GM23248 (cell line): ENCODE measurements around the gene ATOSA.

ENCODE experiments used
- EZH2 ChIP-seq: fragments of 200-600 bp; sonication (generic); IDR thresholded peaks from 2 replicates; pipeline ENCODE4 v1.6.1; 2018; ENCODE audit warnings: antibody characterized with exemption, mild to moderate bottlenecking; ENCODE audit not compliant: insufficient read depth, poor library complexity, severe bottlenecking
- EZH2phosphoT487 ChIP-seq: fragments of 200-600 bp; sonication (generic); IDR thresholded peaks from 2 replicates; pipeline ENCODE4 v1.6.1; 2018; ENCODE audit warnings: antibody characterized with exemption, moderate library complexity, mild to moderate bottlenecking, low read depth; ENCODE audit not compliant: insufficient read depth

DNA sequence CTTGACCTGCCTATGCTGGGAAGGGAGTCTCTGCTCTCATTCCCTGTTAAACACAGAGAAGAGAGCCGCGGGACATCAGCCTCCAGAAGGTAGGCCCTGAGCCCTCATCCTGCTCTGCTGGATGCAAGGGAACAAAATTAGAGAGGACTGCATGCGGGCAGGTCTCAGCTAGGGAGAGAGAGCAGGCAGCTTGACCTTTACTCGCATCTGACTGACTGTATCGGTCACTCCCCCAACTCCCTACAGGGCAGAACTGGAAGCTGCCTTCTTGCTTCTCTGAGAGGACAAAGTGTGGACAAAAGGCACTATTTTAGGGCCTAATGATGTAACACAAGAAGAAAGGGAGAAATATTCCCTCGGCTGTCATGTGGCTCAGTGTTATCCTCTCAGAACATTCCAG, 38.7 kb upstream of the ATOSA start:
- TF ChIP-seq EZH2phosphoT487 (no peak), EZH2 (no peak)
